H9 (cell line): ENCODE results near the gene NEURL1B. TPM values are rescaled to one million over a fixed set of nuclear protein-coding genes. Genes with fewer than 3 reads are reported as not detected.
A peak's percentile ranks its signal among the peaks of the same experiment; 100 is the strongest.

Source experiments
- DNase-seq: peaks from one replicate; pipeline ENCODE4 v3.0.0-alpha.2; 2017
- H2AFZ ChIP-seq: one replicate; pipeline ENCODE4 v1.6.1; 2013; ENCODE audit warnings: mild to moderate bottlenecking, low read length, control low read depth, moderate library complexity
- H2AK5ac ChIP-seq: 2 replicates; pipeline ENCODE4 v1.6.1; 2013; ENCODE audit warnings: low read length, control low read depth, mixed read lengths; ENCODE audit not compliant: insufficient read length
- H2BK120ac ChIP-seq: one replicate; pipeline ENCODE4 v1.6.1; 2013; ENCODE audit warnings: low read depth, mild to moderate bottlenecking, low read length, control low read depth, inconsistent platforms; ENCODE audit not compliant: poor library complexity, severe bottlenecking
- H2BK12ac ChIP-seq: 2 replicates; pipeline ENCODE4 v1.6.1; 2013; ENCODE audit warnings: low read length, control low read depth, mixed read lengths, low read depth; ENCODE audit not compliant: insufficient read length
- H2BK15ac ChIP-seq: 2 replicates; pipeline ENCODE4 v1.6.1; 2013; ENCODE audit warnings: low read depth, low read length, control low read depth
- H2BK20ac ChIP-seq: one replicate; pipeline ENCODE4 v1.6.1; 2013; ENCODE audit warnings: low read depth, mild to moderate bottlenecking, low read length, control low read depth, inconsistent platforms; ENCODE audit not compliant: poor library complexity, severe bottlenecking
- H2BK5ac ChIP-seq: 2 replicates; pipeline ENCODE4 v1.6.1; 2013; ENCODE audit warnings: low read length, control low read depth, mixed read lengths; ENCODE audit not compliant: insufficient read length
- H3K14ac ChIP-seq: 2 replicates; pipeline ENCODE4 v1.6.1; 2013; ENCODE audit warnings: low read length, control low read depth; ENCODE audit not compliant: insufficient read depth
- H3K18ac ChIP-seq: 2 replicates; pipeline ENCODE4 v1.6.1; 2013; ENCODE audit warnings: low read depth, mild to moderate bottlenecking, mixed read lengths, low read length, control low read depth; ENCODE audit not compliant: insufficient read length
- H3K23ac ChIP-seq: 2 replicates; pipeline ENCODE4 v1.6.1; 2013; ENCODE audit warnings: low read length, control low read depth, mixed read lengths, low read depth; ENCODE audit not compliant: insufficient read length
- H3K23me2 ChIP-seq: 2 replicates; pipeline ENCODE4 v1.6.1; 2013; ENCODE audit warnings: low read depth, mild to moderate bottlenecking, mixed read lengths, low read length, control low read depth; ENCODE audit not compliant: insufficient read length, poor library complexity, severe bottlenecking
- H3K27ac ChIP-seq: 2 replicates; pipeline ENCODE4 v1.5.1; 2013; ENCODE audit warnings: low read length, control low read depth, mixed read lengths, low read depth; ENCODE audit not compliant: insufficient read length
- H3K27me3 ChIP-seq: 2 replicates; pipeline ENCODE4 v1.6.1; 2013; ENCODE audit warnings: low read length, control low read depth, inconsistent platforms; ENCODE audit not compliant: insufficient read depth
- H3K4ac ChIP-seq: 2 replicates; pipeline ENCODE4 v1.6.1; 2013; ENCODE audit warnings: low read depth, mild to moderate bottlenecking, control low read depth, inconsistent platforms, low read length, moderate library complexity
- H3K4me1 ChIP-seq: 2 replicates; pipeline ENCODE4 v1.6.1; 2013; ENCODE audit warnings: low read length, control low read depth, inconsistent platforms; ENCODE audit not compliant: insufficient read depth
- H3K4me2 ChIP-seq: 2 replicates; pipeline ENCODE4 v1.6.1; 2013; ENCODE audit warnings: low read length, control low read depth, mixed read lengths; ENCODE audit not compliant: insufficient read length, insufficient read depth
- H3K56ac ChIP-seq: 2 replicates; pipeline ENCODE4 v1.6.1; 2013; ENCODE audit warnings: low read depth, mild to moderate bottlenecking, mixed read lengths, low read length, control low read depth; ENCODE audit not compliant: insufficient read length
- H3K79me1 ChIP-seq: 2 replicates; pipeline ENCODE4 v1.6.1; 2013; ENCODE audit warnings: low read depth, mild to moderate bottlenecking, moderate library complexity, low read length, control low read depth, inconsistent platforms; ENCODE audit not compliant: insufficient read depth, poor library complexity, severe bottlenecking
- H3K79me2 ChIP-seq: 2 replicates; pipeline ENCODE4 v1.6.1; 2013; ENCODE audit warnings: low read length, control low read depth, inconsistent platforms; ENCODE audit not compliant: insufficient read depth
- H3K9ac ChIP-seq: 2 replicates; pipeline ENCODE4 v1.6.1; 2013; ENCODE audit warnings: low read length, control low read depth, mixed read lengths; ENCODE audit not compliant: insufficient read length; ENCODE audit errors: extremely low read depth
- H3K9me3 ChIP-seq: one replicate; pipeline ENCODE4 v1.6.1; 2013; ENCODE audit warnings: low read depth, low read length, inconsistent platforms; ENCODE audit not compliant: control insufficient read depth
- H3T11ph ChIP-seq: one replicate; pipeline ENCODE4 v1.6.1; 2013; ENCODE audit warnings: mild to moderate bottlenecking, low read length, control low read depth, inconsistent platforms
- H4K20me1 ChIP-seq: one replicate; pipeline ENCODE4 v1.6.1; 2013; ENCODE audit not compliant: control insufficient read depth, insufficient read length, insufficient read depth
- H4K5ac ChIP-seq: 2 replicates; pipeline ENCODE4 v1.6.1; 2013; ENCODE audit warnings: low read depth, mild to moderate bottlenecking, mixed read lengths, low read length, control low read depth; ENCODE audit not compliant: insufficient read length
- H4K8ac ChIP-seq: replicated peaks from 2 replicates; pipeline ENCODE4 v1.6.1; 2013; ENCODE audit warnings: low read length, control low read depth, mixed read lengths, low read depth; ENCODE audit not compliant: insufficient read length
- H4K91ac ChIP-seq: 2 replicates; pipeline ENCODE4 v1.6.1; 2013; ENCODE audit warnings: low read depth, mild to moderate bottlenecking, moderate library complexity, mixed read lengths, low read length, control low read depth; ENCODE audit not compliant: insufficient read length
- H3K27ac Mint-ChIP-seq, 3 experiments: 2 replicates in 2 of 3; 3 replicates in 1 of 3; pipeline ENCODE4 v1.8.0; 2020 to 2021; ENCODE audit warnings: mixed read lengths in 3 of 3, mild to moderate bottlenecking in 1 of 3, moderate library complexity in 1 of 3
- H3K27me3 Mint-ChIP-seq: 2 replicates; pipeline ENCODE4 v1.8.0; 2021; ENCODE audit warnings: low read depth, mild to moderate bottlenecking, moderate library complexity, mixed read lengths
- H3K36me3 Mint-ChIP-seq, 3 experiments: 2 replicates in 2 of 3; 3 replicates in 1 of 3; pipeline ENCODE4 v1.8.0; 2020 to 2021; ENCODE audit warnings: low read depth in 3 of 3, mixed read lengths in 3 of 3; ENCODE audit not compliant: insufficient read depth in 1 of 3
- H3K4me1 Mint-ChIP-seq, 2 experiments: 2 replicates each; pipeline ENCODE4 v1.8.0; 2020; ENCODE audit warnings: mixed read lengths in 2 of 2
- H3K4me3 Mint-ChIP-seq, 2 experiments: 2 replicates in 1 of 2; 3 replicates in 1 of 2; pipeline ENCODE4 v1.8.0; 2020 to 2021; ENCODE audit warnings: mild to moderate bottlenecking in 2 of 2, mixed read lengths in 2 of 2, moderate library complexity in 1 of 2
- H3K9me3 Mint-ChIP-seq, 2 experiments: 2 replicates in 1 of 2; 3 replicates in 1 of 2; pipeline ENCODE4 v1.8.0; 2020; ENCODE audit warnings: mild to moderate bottlenecking in 2 of 2, mixed read lengths in 2 of 2, moderate library complexity in 1 of 2
- CTCF ChIP-seq: fragments of 200-600 bp; sonication (generic); conservative IDR thresholded peaks from 3 replicates; pipeline ENCODE4 v1.8.0; 2021; ENCODE audit warnings: antibody characterized with exemption, mild to moderate bottlenecking
- WGBS: extraction: QIAGEN DNeasy Blood & Tissue Kit; methylation state at CpG from one replicate; pipeline ENCODE4 v1.1.7; 2013; ENCODE audit warnings: missing lambda C conversion rate, low lambda C conversion rate, mixed read lengths; ENCODE audit not compliant: insufficient read length; ENCODE audit errors: extremely low coverage; 5-methylcytosine and 5-hydroxymethylcytosine counted together
- total RNA-seq: library from RNA; stranded (reverse); gene quantifications from 2 replicates; pipeline ENCODE4 v1.2.1, GENCODE V29; 2021

Gene NEURL1B
- total RNA-seq, 1 experiment from 2014 or later = 3.6 TPM

- no peak for TF ChIP-seq CTCF
- no peaks in the 10 kb centered on the region for H3K36me3 Mint-ChIP-seq
Observed at GRCh38 chr5:172715931-172716682, 75.0 kb downstream of the NEURL1B start.

More at GRCh38 chr5:172715931-172716682, 75.0 kb downstream of the NEURL1B start:
- no peak overlapping the region for H2BK120ac ChIP-seq
- H3K4ac ChIP-seq = no peak overlapping the region
- no peak overlapping the region for H4K91ac ChIP-seq
- no peak overlapping the region for H3K27ac ChIP-seq
- no peak overlapping the region for H4K5ac ChIP-seq
- no peaks in the 10 kb centered on the region for H3K79me2 ChIP-seq
- Mint-ChIP-seq H3K27me3 (peaks cover 12% of the 10 kb centered on the region), H3K27ac (peak overlapping the region in 1 of 3 experiments; percentile 40; a peak in 1 of 7 replicates), H3K4me1 (peaks cover 4 to 6% of the 10 kb centered on the region in 2 experiments; a peak in 3 of 4 replicates), H3K9me3 (no peaks in the 10 kb centered on the region), H3K4me3 (no peak overlapping the region)
- no peak overlapping the region for H2BK12ac ChIP-seq
- no peak overlapping the region for H2BK20ac ChIP-seq
- H2AK5ac ChIP-seq = no peak overlapping the region
- no peak overlapping the region for H2BK15ac ChIP-seq
- no peaks in the 10 kb centered on the region for H3K79me1 ChIP-seq
- H3K14ac ChIP-seq = no peak overlapping the region
- H3K4me2 ChIP-seq = peak overlapping the region; percentile 19
- no peak overlapping the region for H3T11ph ChIP-seq
- no peak overlapping the region for H3K23ac ChIP-seq
- no peaks in the 10 kb centered on the region for H4K20me1 ChIP-seq
- no peaks in the 10 kb centered on the region for H3K9me3 ChIP-seq
- no peak overlapping the region for H3K18ac ChIP-seq
- H2BK5ac ChIP-seq = no peak overlapping the region
- no peak overlapping the region for H3K56ac ChIP-seq
- peaks cover 3% of the 10 kb centered on the region; the same call in 1 of the 2 replicates for H3K27me3 ChIP-seq
- no CpG with 5 or more reads among the region's 13 CpGs for WGBS
- H3K9ac ChIP-seq = no peak overlapping the region
- H4K8ac ChIP-seq = no peak overlapping the region
- H3K23me2 ChIP-seq = no peaks in the 10 kb centered on the region
- 0 out of 2 replicates have a peak, but pooled peaks cover 1% of the 10 kb centered on the region for H3K4me1 ChIP-seq
- DNase-seq = peak; percentile 68
- H2AFZ ChIP-seq = no peak overlapping the region
